ENCODE measurements around the gene ZSCAN5B.

Gene ZSCAN5B

GRCh38 chr19:56147307-56147706, 50.3 kb downstream of the ZSCAN5B start:
- Histone ChIP-seq H3K27ac (no peak overlapping the region), H3K9me3 (no peaks in the 10 kb centered on the region), H3K36me3 (peaks cover 10% of the 10 kb centered on the region), H3K4me1 (ENCODE audit: control insufficient read depth in 1 of 2, insufficient read depth in 1 of 2, low read depth in 1 of 2, low read length in 1 of 2) (no peaks in the 10 kb centered on the region), H3K4me3 (ENCODE audit: low read depth in 1 of 2, low read length in 1 of 2) (no peak overlapping the region), H3K27me3 (no peaks in the 10 kb centered on the region)
- TF ChIP-seq CTCF (IDR thresholded peaks at IDR 0.05) = no peak

GRCh38 chr19:56146904-56147303, 50.7 kb downstream of the ZSCAN5B start:
- H3K4me1 ChIP-seq (ENCODE audit: control insufficient read depth in 1 of 2, insufficient read depth in 1 of 2, low read depth in 1 of 2, low read length in 1 of 2) = no peaks in the 10 kb centered on the region
- H3K4me3 ChIP-seq (ENCODE audit: low read depth in 1 of 2, low read length in 1 of 2) = no peak overlapping the region
- H3K27me3 ChIP-seq = no peaks in the 10 kb centered on the region
- no peak for TF ChIP-seq CTCF (IDR thresholded peaks at IDR 0.05)
- H3K9me3 ChIP-seq = no peaks in the 10 kb centered on the region
- peaks cover 10% of the 10 kb centered on the region for H3K36me3 ChIP-seq
- no peak overlapping the region for H3K27ac ChIP-seq

- Histone ChIP-seq H3K4me1 (ENCODE audit: control insufficient read depth in 1 of 2, insufficient read depth in 1 of 2, low read depth in 1 of 2, low read length in 1 of 2) (peaks cover 0 to 6% of the 10 kb centered on the region in 2 experiments), H3K9me3 (no peaks in the 10 kb centered on the region), H3K4me3 (ENCODE audit: low read depth in 1 of 2, low read length in 1 of 2) (no peak overlapping the region), H3K36me3 (peaks cover 10% of the 10 kb centered on the region), H3K27ac (no peak overlapping the region), H3K27me3 (no peaks in the 10 kb centered on the region)
- TF ChIP-seq CTCF (IDR thresholded peaks at IDR 0.05) = no peak
Observed at GRCh38 chr19:56145698-56146097, 51.9 kb downstream of the ZSCAN5B start.

- no peak for TF ChIP-seq CTCF (IDR thresholded peaks at IDR 0.05)
- H3K36me3 ChIP-seq = peaks cover 10% of the 10 kb centered on the region
- H3K27ac ChIP-seq = no peak overlapping the region
- H3K4me1 ChIP-seq (ENCODE audit: control insufficient read depth in 1 of 2, insufficient read depth in 1 of 2, low read depth in 1 of 2, low read length in 1 of 2) = peaks cover 7 to 13% of the 10 kb centered on the region in 2 experiments
- H3K9me3 ChIP-seq = no peaks in the 10 kb centered on the region
- H3K4me3 ChIP-seq (ENCODE audit: low read depth in 1 of 2, low read length in 1 of 2) = no peak overlapping the region
- no peaks in the 10 kb centered on the region for H3K27me3 ChIP-seq
Observed at GRCh38 chr19:56144831-56145230, 52.8 kb downstream of the ZSCAN5B start.

- no peak overlapping the region for H3K4me3 ChIP-seq (ENCODE audit: low read depth in 1 of 2, low read length in 1 of 2)
- H3K9me3 ChIP-seq = no peaks in the 10 kb centered on the region
- H3K36me3 ChIP-seq = peaks cover 10% of the 10 kb centered on the region
- H3K4me1 ChIP-seq (ENCODE audit: control insufficient read depth in 1 of 2, insufficient read depth in 1 of 2, low read depth in 1 of 2, low read length in 1 of 2) = peaks cover 11 to 17% of the 10 kb centered on the region in 2 experiments
- no peak for TF ChIP-seq CTCF (IDR thresholded peaks at IDR 0.05)
- no peak overlapping the region for H3K27ac ChIP-seq
- H3K27me3 ChIP-seq = no peaks in the 10 kb centered on the region
Observed at GRCh38 chr19:56144376-56144775, 53.2 kb downstream of the ZSCAN5B start.

- Histone ChIP-seq H3K4me1 (ENCODE audit: control insufficient read depth in 1 of 2, insufficient read depth in 1 of 2, low read depth in 1 of 2, low read length in 1 of 2) (peaks cover 26 to 31% of the 10 kb centered on the region in 2 experiments), H3K36me3 (peaks cover 8% of the 10 kb centered on the region), H3K9me3 (no peaks in the 10 kb centered on the region), H3K4me3 (ENCODE audit: low read depth in 1 of 2, low read length in 1 of 2) (no peak overlapping the region), H3K27me3 (no peaks in the 10 kb centered on the region), H3K27ac (no peak overlapping the region)
- TF ChIP-seq CTCF (IDR thresholded peaks at IDR 0.05) = no peak
Observed at GRCh38 chr19:56142897-56143434, 54.6 kb downstream of the ZSCAN5B start.
